SK-N-SH (cell line): ENCODE results near the gene MUC7. TPM values are rescaled to one million over a fixed set of nuclear protein-coding genes. Genes with fewer than 3 reads are reported as not detected.

Source experiments
- CTCF ChIA-PET: fragments of 300-600, 350-600 bp; formaldehyde crosslinking; extraction: SDS; loops from one replicate; lab custom pipeline; 2021; lab: Yijun Ruan, JAX
- POLR2A ChIA-PET: fragments of 350-600 bp; sonication (Branson Sonifier 250); formaldehyde crosslinking; extraction: SDS; loops from one replicate; lab custom pipeline; 2020; ENCODE audit warnings: antibody characterized with exemption, inconsistent platforms; lab: Yijun Ruan, JAX
- DNase-seq: peaks from one replicate; pipeline ENCODE4 v3.0.0; 2012
- H2AFZ ChIP-seq: fragments of 200-600 bp; sonication (generic); 2 replicates; pipeline ENCODE4 v1.8.1; 2016; ENCODE audit warnings: antibody characterized with exemption, mild to moderate bottlenecking, low read depth
- H3F3A ChIP-seq: fragments of 200-600 bp; sonication (generic); replicated peaks from 2 replicates; pipeline ENCODE3; 2016; ENCODE audit warnings: antibody characterized with exemption, mild to moderate bottlenecking; ENCODE audit not compliant: insufficient read depth
- H3K27ac ChIP-seq, 2 experiments: fragments of 200-500 bp in 1 of 2; fragments of 200-600 bp in 1 of 2; sonication (Bioruptor generic) in 1 of 2; sonication (generic), shearing (Covaris generic) in 1 of 2; 2 replicates each; pipeline versions ENCODE4 v1.5.1 to v1.6.1; 2014 to 2016; ENCODE audit warnings: low read depth in 2 of 2, inconsistent platforms in 1 of 2, low read length in 1 of 2, mild to moderate bottlenecking in 1 of 2, mixed read lengths in 1 of 2
- H3K27me3 ChIP-seq: fragments of 200-600 bp; sonication (generic), shearing (Covaris generic); 2 replicates; pipeline ENCODE4 v1.6.1; 2016; ENCODE audit warnings: mixed run types; ENCODE audit not compliant: insufficient read depth
- H3K36me3 ChIP-seq, 2 experiments: fragments of 200-500 bp in 1 of 2; fragments of 200-600 bp in 1 of 2; sonication (Bioruptor generic) in 1 of 2; sonication (generic) in 1 of 2; replicated peaks in 1 of 2; 2 replicates each; pipeline versions ENCODE3 to v1.5.1; 2014 to 2016; ENCODE audit warnings: low read length in 1 of 2, mild to moderate bottlenecking in 1 of 2; ENCODE audit not compliant: insufficient read depth in 2 of 2, control insufficient read depth in 1 of 2
- H3K4me1 ChIP-seq, 2 experiments: fragments of 200-500 bp in 1 of 2; fragments of 200-600 bp in 1 of 2; sonication (Bioruptor generic) in 1 of 2; sonication (generic), shearing (Covaris generic) in 1 of 2; 2 replicates each; pipeline versions ENCODE4 v1.5.1 to v1.6.1; 2014 to 2016; ENCODE audit warnings: low read depth in 1 of 2, low read length in 1 of 2, mixed run types in 1 of 2; ENCODE audit not compliant: insufficient read depth in 2 of 2, control insufficient read depth in 1 of 2
- H3K4me2 ChIP-seq: fragments of 200-600 bp; sonication (generic), shearing (Covaris generic); 2 replicates; pipeline ENCODE4 v1.6.1; 2017; ENCODE audit warnings: mixed run types
- H3K4me3 ChIP-seq, 2 experiments: fragments of 200-500 bp in 1 of 2; fragments of 200-600 bp in 1 of 2; sonication (Bioruptor generic) in 1 of 2; sonication (generic), shearing (Covaris generic) in 1 of 2; 2 replicates each; pipeline versions ENCODE4 v1.5.1 to v1.8.1; 2014 to 2016; ENCODE audit warnings: low read depth in 2 of 2, inconsistent platforms in 1 of 2, low read length in 1 of 2, mild to moderate bottlenecking in 1 of 2, mixed read lengths in 1 of 2, moderate library complexity in 1 of 2
- H3K79me2 ChIP-seq: fragments of 200-600 bp; sonication (generic); 2 replicates; pipeline ENCODE4 v1.8.1; 2017; ENCODE audit warnings: mild to moderate bottlenecking; ENCODE audit not compliant: insufficient read depth
- H3K9ac ChIP-seq: fragments of 200-600 bp; sonication (generic); 2 replicates; pipeline ENCODE4 v1.6.1; 2017; ENCODE audit warnings: mixed run types
- H3K9me2 ChIP-seq: fragments of 200-600 bp; sonication (generic); 2 replicates; pipeline ENCODE4 v1.6.1; 2017; ENCODE audit warnings: mixed run types
- H3K9me3 ChIP-seq: fragments of 200-600 bp; sonication (generic); 2 replicates; pipeline ENCODE4 v1.6.1; 2017; ENCODE audit warnings: mixed run types, mild to moderate bottlenecking, moderate library complexity
- H4K20me1 ChIP-seq: fragments of 200-600 bp; sonication (generic); 2 replicates; pipeline ENCODE4 v1.6.1; 2017; ENCODE audit warnings: mild to moderate bottlenecking, mixed run types; ENCODE audit not compliant: insufficient read depth
- CHD2 ChIP-seq: fragments of 150-350 bp; IDR thresholded peaks from 2 replicates; pipeline ENCODE4 v1.6.1; 2018; ENCODE audit warnings: low read length; ENCODE audit not compliant: partially characterized antibody
- CTCF ChIP-seq: fragments of 200-600 bp; sonication (generic); IDR thresholded peaks from 2 replicates; pipeline ENCODE4 v1.6.1; 2017; ENCODE audit warnings: antibody characterized with exemption, mild to moderate bottlenecking, moderate library complexity
- EP300 ChIP-seq, 2 experiments: IDR thresholded peaks; 2 replicates each; pipeline versions ENCODE4 v1.4.0 to v1.6.1; 2012; ENCODE audit warnings: borderline replicate concordance in 1 of 2, low read depth in 1 of 2, low read length in 1 of 2
- FOXJ3 ChIP-seq: sonication (generic); formaldehyde crosslinking; IDR thresholded peaks from 2 replicates; pipeline ENCODE4 v1.5.1; 2020; ENCODE audit warnings: mild to moderate bottlenecking, missing genetic modification reagents
- MEF2A ChIP-seq: IDR thresholded peaks from 2 replicates; pipeline ENCODE4 v1.4.0; 2012; ENCODE audit warnings: low read depth, borderline replicate concordance
- NFIC ChIP-seq: IDR thresholded peaks from 2 replicates; pipeline ENCODE4 v1.4.0; 2012; ENCODE audit warnings: borderline replicate concordance
- NRF1 ChIP-seq: IDR thresholded peaks from 2 replicates; pipeline ENCODE4 v1.6.1; 2012; ENCODE audit warnings: low read depth, mild to moderate bottlenecking, low read length
- POLR2AphosphoS5 ChIP-seq: IDR thresholded peaks from 2 replicates; pipeline ENCODE4 v1.6.1; 2012; ENCODE audit warnings: low read depth, low read length
- RAD21 ChIP-seq: IDR thresholded peaks from 2 replicates; pipeline ENCODE4 v1.6.1; 2012; ENCODE audit warnings: mild to moderate bottlenecking, low read length
- RCOR1 ChIP-seq: fragments of 150-350 bp; IDR thresholded peaks from 2 replicates; pipeline ENCODE4 v1.6.1; 2017; ENCODE audit warnings: antibody characterized with exemption, low read length
- SIN3A ChIP-seq: IDR thresholded peaks from 2 replicates; pipeline ENCODE4 v1.6.1; 2012; ENCODE audit warnings: low read depth, mild to moderate bottlenecking, low read length, moderate library complexity, borderline replicate concordance
- SMC3 ChIP-seq: IDR thresholded peaks from 2 replicates; pipeline ENCODE4 v1.6.1; 2012; ENCODE audit warnings: low read depth, low read length, improper control_type of control experiment
- USF1 ChIP-seq: IDR thresholded peaks from 2 replicates; pipeline ENCODE4 v1.4.0; 2012; ENCODE audit warnings: low read depth, borderline replicate concordance
- WGBS: methylation state at CpG from one replicate; pipeline ENCODE4 v1.1.6; 2017; ENCODE audit warnings: low lambda C conversion rate; 5-methylcytosine and 5-hydroxymethylcytosine counted together
- polyA plus RNA-seq, 3 experiments: library from polyadenylated mRNA; depleted of rRNA; stranded (reverse); fragments of >200 nt; gene quantifications; 2 replicates each; pipeline ENCODE4 v1.2.3, GENCODE V29; 2012
- TF ChIP-seq, protein P1 (sequence below): IDR thresholded peaks from 2 replicates; pipeline ENCODE4 v1.6.1; 2012; ENCODE audit warnings: mild to moderate bottlenecking, low read depth, low read length, moderate library complexity

MUC7 gene
- polyA plus RNA-seq, 1 of the 3 experiments (the other 2 are of a cell fraction): not detected

- Histone ChIP-seq H3K9me2 (no peaks in the 10 kb centered on the region), H4K20me1 (no peaks in the 10 kb centered on the region), H3K36me3 (no peaks in the 10 kb centered on the region), H3K4me1 (no peaks in the 10 kb centered on the region), H3K79me2 (no peaks in the 10 kb centered on the region), H2AFZ (no peak overlapping the region), H3K9me3 (no peaks in the 10 kb centered on the region), H3F3A (no peaks in the 10 kb centered on the region), H3K9ac (no peak overlapping the region), H3K27me3 (no peaks in the 10 kb centered on the region), H3K4me2 (no peak overlapping the region), H3K27ac (no peak overlapping the region), H3K4me3 (no peak overlapping the region)
- no peak for DNase-seq
- TF ChIP-seq NFIC (no peak), CTCF (no peak), FOXJ3 (CRISPR knock-in tag) (no peak), SIN3A (no peak), USF1 (no peak), SMC3 (no peak), EP300 (IDR thresholded peaks at IDR 0.05; ENCODE audit: borderline replicate concordance in 1 of 2, low read depth in 1 of 2, low read length in 1 of 2) (no peak), MEF2A (no peak), RCOR1 (no peak), POLR2AphosphoS5 (no peak), NRF1 (no peak), CHD2 (no peak), RAD21 (no peak)
- TF ChIP-seq, protein P1, sequence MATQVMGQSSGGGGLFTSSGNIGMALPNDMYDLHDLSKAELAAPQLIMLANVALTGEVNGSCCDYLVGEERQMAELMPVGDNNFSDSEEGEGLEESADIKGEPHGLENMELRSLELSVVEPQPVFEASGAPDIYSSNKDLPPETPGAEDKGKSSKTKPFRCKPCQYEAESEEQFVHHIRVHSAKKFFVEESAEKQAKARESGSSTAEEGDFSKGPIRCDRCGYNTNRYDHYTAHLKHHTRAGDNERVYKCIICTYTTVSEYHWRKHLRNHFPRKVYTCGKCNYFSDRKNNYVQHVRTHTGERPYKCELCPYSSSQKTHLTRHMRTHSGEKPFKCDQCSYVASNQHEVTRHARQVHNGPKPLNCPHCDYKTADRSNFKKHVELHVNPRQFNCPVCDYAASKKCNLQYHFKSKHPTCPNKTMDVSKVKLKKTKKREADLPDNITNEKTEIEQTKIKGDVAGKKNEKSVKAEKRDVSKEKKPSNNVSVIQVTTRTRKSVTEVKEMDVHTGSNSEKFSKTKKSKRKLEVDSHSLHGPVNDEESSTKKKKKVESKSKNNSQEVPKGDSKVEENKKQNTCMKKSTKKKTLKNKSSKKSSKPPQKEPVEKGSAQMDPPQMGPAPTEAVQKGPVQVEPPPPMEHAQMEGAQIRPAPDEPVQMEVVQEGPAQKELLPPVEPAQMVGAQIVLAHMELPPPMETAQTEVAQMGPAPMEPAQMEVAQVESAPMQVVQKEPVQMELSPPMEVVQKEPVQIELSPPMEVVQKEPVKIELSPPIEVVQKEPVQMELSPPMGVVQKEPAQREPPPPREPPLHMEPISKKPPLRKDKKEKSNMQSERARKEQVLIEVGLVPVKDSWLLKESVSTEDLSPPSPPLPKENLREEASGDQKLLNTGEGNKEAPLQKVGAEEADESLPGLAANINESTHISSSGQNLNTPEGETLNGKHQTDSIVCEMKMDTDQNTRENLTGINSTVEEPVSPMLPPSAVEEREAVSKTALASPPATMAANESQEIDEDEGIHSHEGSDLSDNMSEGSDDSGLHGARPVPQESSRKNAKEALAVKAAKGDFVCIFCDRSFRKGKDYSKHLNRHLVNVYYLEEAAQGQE: no peak
- ChIA-PET CTCF (no interaction called here), POLR2A (no interaction called here)
- 23% methylated on average over 1 of the region's 1 CpG for WGBS
Observed at GRCh38 chr4:70425306-70425705, 46.7 kb upstream of the MUC7 start.
